Pancreas (tissue), 10 donors: ENCODE measurements around the gene H2AZ1. TPM values are rescaled to one million over a fixed set of nuclear protein-coding genes. Genes with fewer than 3 reads are reported as not detected.
"Not testable (repeated sequence)": the region's sequence is repeated elsewhere in the genome, so short reads cannot be mapped to it uniquely, and the experiment has no call there.

Experiments used
- ATAC-seq, 4 donors: fragments of 200-7000 bp; cut with Tn5 transposase; one replicate each; pipeline versions ENCODE4 v1.8.0 to v1.9.1; 2020; ENCODE audit warnings: mild to moderate bottlenecking in 4 of 4, moderate library complexity in 4 of 4
- DNase-seq, 6 donors: peaks; one replicate each; pipeline ENCODE4 v3.0.0-alpha.2; 2020
- FAIRE-seq: peaks from 2 replicates; lab custom pipeline; 2012; peaks lifted over from hg19 to GRCh38; lab: Jason Lieb, UNC
- H3K27ac ChIP-seq, 4 donors: fragments of 200-600 bp; sonication (generic); 1 replicate in 3 of 4; 2 replicates in 1 of 4; pipeline versions ENCODE4 v1.5.0 to v1.8.0; 2020
- H3K27me3 ChIP-seq, 4 donors: fragments of 200-600 bp; one replicate each; pipeline ENCODE4 v1.8.0; 2021
- H3K36me3 ChIP-seq, 3 donors: fragments of 200-600 bp; sonication (generic) in 1 of 3; one replicate each; pipeline versions ENCODE4 v1.5.0 to v1.8.0; 2020 to 2021
- H3K4me1 ChIP-seq, 3 donors: fragments of 200-600 bp; one replicate each; pipeline ENCODE4 v1.8.0; 2021
- H3K4me3 ChIP-seq, 4 donors: fragments of 200-600 bp; sonication (generic) in 2 of 4; one replicate each; pipeline versions ENCODE4 v1.5.0 to v1.8.0; 2020 to 2021
- H3K9me3 ChIP-seq, 4 donors: fragments of 200-600 bp; one replicate each; pipeline ENCODE4 v1.8.0; 2021
- WGBS, 2 donors: extraction: QIAGEN DNeasy Blood & Tissue Kit; methylation state at CpG; one replicate each; pipeline ENCODE4 v1.1.7; 2013; 5-methylcytosine and 5-hydroxymethylcytosine counted together
- intact Hi-C, 3 donors: fragments of 100-400 bp; cut with DNase I; formaldehyde crosslinking; loops; one replicate each; pipeline versions ENCODE4 v1.11.1 to v1.14.2; 2022
- polyA plus RNA-seq, 2 donors: library from polyadenylated mRNA; stranded (reverse); fragments of 200-250 nt; gene quantifications; one replicate each; pipeline ENCODE4 v1.2.3, GENCODE V29; 2013
- total RNA-seq, 6 donors: library from RNA; stranded (reverse); fragmentation: NEBNext Ultra II Directional in 4 of 6; extraction: Animal tissue kit (Norgen Biotek cat#: 25700) in 4 of 6; gene quantifications; one replicate each; pipeline versions ENCODE4 v1.2.1 to v1.2.4, GENCODE V29; 2021 to 2023
- TF ChIP-seq, protein P1 (sequence below), 4 donors: fragments of 200-600 bp; sonication (generic) in 3 of 4; IDR thresholded peaks; one replicate each; pipeline versions ENCODE4 v1.5.0 to v1.8.0; 2021; ENCODE audit warnings: antibody characterized with exemption in 4 of 4
- donor health status: healthy with polysubstance abuse.
- donor health status: DM: no; HTN: no; CAD: no; lungs with moderate emphysema.
- donor health status: DM: no; HTN: no; CAD: no.
- donor health status: control.
- donor health status: control.
- donor health status: Bipolar disorder and iron deficiency.
- donor health status: DM: yes; HTN: yes; CAD: no.
- donor health status: DM: no; HTN: no; CAD: no.
- donor health status: DM: no; HTN: no; CAD: no.
- donor health status: DM: yes; HTN: yes; CAD: no.

Gene H2AZ1
- total and polyA plus RNA-seq, 8 donors: 25.1 to 91.5 (median 43.7) TPM

DNA sequence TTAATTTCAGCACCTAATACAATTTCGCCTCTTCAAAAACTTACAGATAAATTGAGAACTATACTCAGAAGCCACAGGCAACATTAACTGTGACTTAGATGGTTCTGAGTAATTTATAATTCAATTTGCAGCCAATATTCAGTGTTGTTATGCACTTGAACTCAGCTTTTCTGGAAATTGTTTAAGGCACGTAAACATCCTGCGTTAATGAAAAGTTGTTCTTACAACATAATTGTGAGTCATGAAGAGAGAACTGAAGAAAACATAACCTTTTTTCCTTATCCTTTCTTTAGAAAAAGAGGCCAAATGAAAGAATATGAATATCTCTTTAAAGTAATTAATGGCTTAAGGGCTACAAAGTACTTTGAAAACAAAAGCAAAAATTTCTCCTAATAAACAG lies 16.6 kb upstream of the H2AZ1 start:
- DNase-seq (no peak), ATAC-seq (no peak), FAIRE-seq (no peak)
- no peaks in the 10 kb centered on the region for H3K27me3 ChIP-seq
- TF ChIP-seq, protein P1, sequence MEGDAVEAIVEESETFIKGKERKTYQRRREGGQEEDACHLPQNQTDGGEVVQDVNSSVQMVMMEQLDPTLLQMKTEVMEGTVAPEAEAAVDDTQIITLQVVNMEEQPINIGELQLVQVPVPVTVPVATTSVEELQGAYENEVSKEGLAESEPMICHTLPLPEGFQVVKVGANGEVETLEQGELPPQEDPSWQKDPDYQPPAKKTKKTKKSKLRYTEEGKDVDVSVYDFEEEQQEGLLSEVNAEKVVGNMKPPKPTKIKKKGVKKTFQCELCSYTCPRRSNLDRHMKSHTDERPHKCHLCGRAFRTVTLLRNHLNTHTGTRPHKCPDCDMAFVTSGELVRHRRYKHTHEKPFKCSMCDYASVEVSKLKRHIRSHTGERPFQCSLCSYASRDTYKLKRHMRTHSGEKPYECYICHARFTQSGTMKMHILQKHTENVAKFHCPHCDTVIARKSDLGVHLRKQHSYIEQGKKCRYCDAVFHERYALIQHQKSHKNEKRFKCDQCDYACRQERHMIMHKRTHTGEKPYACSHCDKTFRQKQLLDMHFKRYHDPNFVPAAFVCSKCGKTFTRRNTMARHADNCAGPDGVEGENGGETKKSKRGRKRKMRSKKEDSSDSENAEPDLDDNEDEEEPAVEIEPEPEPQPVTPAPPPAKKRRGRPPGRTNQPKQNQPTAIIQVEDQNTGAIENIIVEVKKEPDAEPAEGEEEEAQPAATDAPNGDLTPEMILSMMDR (IDR thresholded peaks at IDR 0.05): no peak
- no peaks in the 10 kb centered on the region for H3K36me3 ChIP-seq
- no peak overlapping the region for H3K4me3 ChIP-seq
- no peaks in the 10 kb centered on the region for H3K9me3 ChIP-seq
- no peak overlapping the region for H3K27ac ChIP-seq
- intact Hi-C loops: no loop called here
- H3K4me1 ChIP-seq: no peaks in the 10 kb centered on the region
- WGBS, 2 donors: 91 to 96% methylated on average over 3 of the region's 3 CpGs

DNA sequence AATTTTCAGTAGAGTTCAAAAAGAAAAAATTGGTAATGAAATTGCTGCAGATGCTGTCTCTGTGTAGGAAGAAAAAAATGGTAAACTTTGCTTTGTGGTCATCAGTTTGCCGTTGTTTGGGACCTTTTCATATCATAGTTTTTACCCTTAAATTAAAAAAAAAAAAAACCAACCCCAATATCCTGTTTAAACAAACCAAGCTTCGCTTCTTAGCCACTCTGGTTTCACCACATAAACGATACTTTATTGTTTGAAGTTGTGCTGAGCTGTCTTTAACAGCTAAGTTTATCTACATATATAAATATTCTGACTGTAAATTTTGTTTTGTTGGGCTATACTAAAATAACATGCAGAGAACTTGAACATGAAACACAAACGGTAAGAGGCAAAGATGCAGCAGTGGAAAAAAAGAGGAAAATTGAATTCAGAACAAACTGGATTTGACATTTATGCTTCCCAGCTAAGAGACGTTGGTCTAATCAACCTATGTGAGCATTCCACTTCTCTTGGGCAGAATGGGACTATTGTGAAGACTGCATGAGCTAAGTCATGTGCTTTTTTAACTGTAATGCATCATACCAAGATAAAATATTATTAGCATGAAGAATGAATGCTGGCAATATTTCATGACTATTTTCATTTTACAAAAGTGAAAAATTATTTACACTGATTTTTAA lies 15.7 kb upstream of the H2AZ1 start:
- H3K9me3 ChIP-seq: no peaks in the 10 kb centered on the region
- FAIRE-seq (no peak), ATAC-seq (no peak), DNase-seq (no peak)
- H3K36me3 ChIP-seq: no peaks in the 10 kb centered on the region
- no peaks in the 10 kb centered on the region for H3K4me1 ChIP-seq
- WGBS, 2 donors: 53 to 57% methylated on average over 5 of the region's 5 CpGs
- TF ChIP-seq, protein P1 (IDR thresholded peaks at IDR 0.05): no peak
- H3K27ac ChIP-seq: no peak overlapping the region
- intact Hi-C loops: no loop called here
- H3K4me3 ChIP-seq: no peak overlapping the region
- no peaks in the 10 kb centered on the region for H3K27me3 ChIP-seq

DNA sequence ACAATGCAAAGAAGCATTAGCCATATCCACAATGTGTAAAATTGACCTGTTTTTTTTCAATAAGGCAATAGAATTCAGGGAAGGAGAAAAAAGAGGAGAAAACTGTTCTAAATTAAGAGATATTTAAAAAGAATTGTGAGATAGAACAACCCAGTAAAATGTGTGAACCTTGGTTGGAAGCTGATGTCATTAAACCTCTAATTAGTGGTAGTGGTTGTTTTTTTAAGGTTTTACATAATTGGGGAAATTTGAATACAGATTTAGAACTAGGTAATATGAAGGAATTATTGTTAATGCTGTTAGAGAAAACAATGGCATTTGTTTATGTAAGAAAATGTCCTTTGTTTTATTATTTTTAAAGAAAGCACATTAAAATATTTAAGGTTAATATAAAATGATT lies 15.1 kb upstream of the H2AZ1 start:
- Histone ChIP-seq H3K4me1 (no peaks in the 10 kb centered on the region), H3K9me3 (no peaks in the 10 kb centered on the region), H3K4me3 (no peak overlapping the region), H3K27me3 (no peaks in the 10 kb centered on the region), H3K36me3 (no peaks in the 10 kb centered on the region), H3K27ac (no peak overlapping the region)
- TF ChIP-seq, protein P1 (IDR thresholded peaks at IDR 0.05): no peak
- FAIRE-seq: no peak
- intact Hi-C loops: no loop called here
- ATAC-seq: no peak
- DNase-seq: no peak

DNA sequence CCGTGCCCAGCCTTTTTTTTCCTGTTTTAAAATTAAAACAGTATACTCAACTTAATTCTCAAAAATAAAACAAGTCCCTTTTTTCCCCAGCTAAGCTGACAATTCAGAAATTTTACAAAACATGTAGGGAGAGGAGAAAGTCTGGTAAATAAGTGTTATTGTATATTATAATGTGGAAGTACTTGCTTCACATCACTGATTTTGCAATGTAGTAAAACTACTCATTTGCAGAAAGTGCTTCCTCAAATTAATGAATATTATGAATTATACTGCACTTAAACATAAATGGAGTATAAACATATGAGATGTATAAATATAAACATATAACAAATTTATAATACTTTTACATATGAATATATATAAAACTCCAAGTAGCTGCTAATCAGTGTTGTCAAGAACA lies 11.6 kb upstream of the H2AZ1 start:
- intact Hi-C loops: no loop called here
- no peak overlapping the region for H3K4me3 ChIP-seq
- ATAC-seq: no peak
- H3K9me3 ChIP-seq: no peaks in the 10 kb centered on the region
- no peak for DNase-seq
- H3K36me3 ChIP-seq: no peaks in the 10 kb centered on the region
- TF ChIP-seq, protein P1 (IDR thresholded peaks at IDR 0.05): no peak
- WGBS, 2 donors: 90 to 91% methylated on average over 1 of the region's 1 CpG
- no peak for FAIRE-seq
- H3K27me3 ChIP-seq: no peaks in the 10 kb centered on the region
- H3K4me1 ChIP-seq: no peaks in the 10 kb centered on the region
- H3K27ac ChIP-seq: no peak overlapping the region

DNA sequence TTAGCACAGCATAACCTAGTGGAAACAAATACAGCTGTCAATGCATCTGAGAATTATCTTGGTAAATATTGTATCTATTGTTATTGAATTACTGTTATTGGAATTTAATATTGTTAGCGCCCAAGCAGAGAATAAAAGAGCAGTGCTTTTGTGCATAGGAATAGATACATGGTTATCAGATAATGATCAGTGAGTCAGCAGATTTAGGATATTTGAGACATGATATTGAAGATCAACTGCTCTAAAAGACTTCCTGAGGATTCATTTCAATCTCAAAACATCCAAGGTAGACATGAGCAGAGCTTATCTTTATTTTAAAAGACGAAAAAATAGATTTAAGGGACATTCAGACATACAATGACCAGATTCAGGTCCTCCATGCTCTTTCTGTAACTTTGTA lies 10.6 kb upstream of the H2AZ1 start:
- Histone ChIP-seq H3K36me3 (no peaks in the 10 kb centered on the region), H3K9me3 (no peaks in the 10 kb centered on the region), H3K27ac (no peak overlapping the region), H3K27me3 (no peaks in the 10 kb centered on the region), H3K4me3 (no peak overlapping the region), H3K4me1 (no peaks in the 10 kb centered on the region)
- no peak for ATAC-seq
- WGBS, 2 donors: 68 to 77% methylated on average over 2 of the region's 2 CpGs
- FAIRE-seq: no peak
- no peak for DNase-seq
- TF ChIP-seq, protein P1 (IDR thresholded peaks at IDR 0.05): no peak
- intact Hi-C loops: no loop called here

DNA sequence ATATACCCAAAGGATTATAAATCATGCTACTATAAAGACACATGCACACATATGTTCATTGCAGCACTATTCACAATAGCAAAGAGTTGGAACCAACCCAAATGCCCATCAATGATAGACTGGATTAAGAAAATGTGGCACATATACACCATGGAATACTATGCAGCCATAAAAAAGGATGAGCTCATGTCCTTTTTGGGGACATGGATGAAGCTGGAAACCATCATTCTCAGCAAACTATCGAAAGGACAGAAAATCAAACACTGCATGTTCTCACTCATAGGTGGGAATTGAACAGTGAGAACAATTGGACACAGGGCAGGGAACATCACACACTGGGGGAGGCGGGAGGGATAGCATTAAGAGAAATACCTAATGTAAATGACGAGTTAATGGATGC lies 8.1 kb upstream of the H2AZ1 start:
- H3K27me3 ChIP-seq, H3K4me3 ChIP-seq, DNase-seq, intact Hi-C loops, ATAC-seq, FAIRE-seq, H3K36me3 ChIP-seq, H3K27ac ChIP-seq, H3K4me1 ChIP-seq, H3K9me3 ChIP-seq: not testable (repeated sequence)
- WGBS, 2 donors: 91 to 93% methylated on average over 3 of the region's 3 CpGs
